ENCODE measurements around the gene MAST4. TPM values are rescaled to one million over a fixed set of nuclear protein-coding genes. Genes with fewer than 3 reads are reported as not detected.

MAST4 gene
- total and polyA plus RNA-seq, 4 donors, result 3.7 to 9.5 (median 6.5) TPM

DNA sequence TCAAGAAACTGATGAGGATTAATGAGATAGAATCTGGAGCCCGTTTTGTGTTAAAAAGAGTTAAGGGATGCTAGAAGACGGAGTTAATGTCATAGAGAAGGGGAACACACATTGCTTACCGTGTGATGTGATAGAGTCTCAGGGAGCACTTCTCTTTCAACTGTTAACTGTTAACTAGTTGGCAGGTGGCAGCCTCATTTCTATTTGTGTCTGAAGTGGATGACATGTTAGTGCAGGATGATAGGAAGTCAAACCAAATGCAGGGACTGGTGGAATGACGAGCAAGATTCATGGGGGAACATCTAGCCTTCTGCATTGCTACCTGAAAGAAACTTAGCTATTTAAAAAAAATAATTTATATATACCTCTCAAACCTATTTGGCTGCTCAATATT is 222.7 kb downstream of the MAST4 start:
- H3K9me3 ChIP-seq (ENCODE audit: control insufficient read depth in 4 of 4, low read length in 3 of 4), result no peaks in the 10 kb centered on the region
- peaks cover 2 to 18% (median 10%) of the 10 kb centered on the region in 4 donors for H3K4me1 ChIP-seq (ENCODE audit: control insufficient read depth in 4 of 4, insufficient read depth in 4 of 4, low read length in 3 of 4)
- H3K36me3 ChIP-seq (ENCODE audit: control insufficient read depth in 4 of 4, insufficient read depth in 3 of 4, low read depth in 1 of 4, low read length in 3 of 4), result no peaks in the 10 kb centered on the region
- H3K27ac ChIP-seq (ENCODE audit: low read depth in 1 of 2, low read length in 2 of 2), result peak overlapping the region in 1 of 2 donors; percentile 51
- H3K27me3 ChIP-seq (ENCODE audit: control insufficient read depth in 4 of 4, insufficient read depth in 4 of 4, low read length in 3 of 4), result no peaks in the 10 kb centered on the region
- 46% methylated on average over 4 of the region's 4 CpGs for WGBS
- DNase-seq (ENCODE audit: low spot score), result no peak
- H3K4me3 ChIP-seq (ENCODE audit: low read depth in 1 of 3, low read length in 3 of 3), result no peak overlapping the region
- no peak overlapping the region for H3K9ac ChIP-seq (ENCODE audit: low read depth in 1 of 2, low read length in 2 of 2)
- TF ChIP-seq, protein P1, sequence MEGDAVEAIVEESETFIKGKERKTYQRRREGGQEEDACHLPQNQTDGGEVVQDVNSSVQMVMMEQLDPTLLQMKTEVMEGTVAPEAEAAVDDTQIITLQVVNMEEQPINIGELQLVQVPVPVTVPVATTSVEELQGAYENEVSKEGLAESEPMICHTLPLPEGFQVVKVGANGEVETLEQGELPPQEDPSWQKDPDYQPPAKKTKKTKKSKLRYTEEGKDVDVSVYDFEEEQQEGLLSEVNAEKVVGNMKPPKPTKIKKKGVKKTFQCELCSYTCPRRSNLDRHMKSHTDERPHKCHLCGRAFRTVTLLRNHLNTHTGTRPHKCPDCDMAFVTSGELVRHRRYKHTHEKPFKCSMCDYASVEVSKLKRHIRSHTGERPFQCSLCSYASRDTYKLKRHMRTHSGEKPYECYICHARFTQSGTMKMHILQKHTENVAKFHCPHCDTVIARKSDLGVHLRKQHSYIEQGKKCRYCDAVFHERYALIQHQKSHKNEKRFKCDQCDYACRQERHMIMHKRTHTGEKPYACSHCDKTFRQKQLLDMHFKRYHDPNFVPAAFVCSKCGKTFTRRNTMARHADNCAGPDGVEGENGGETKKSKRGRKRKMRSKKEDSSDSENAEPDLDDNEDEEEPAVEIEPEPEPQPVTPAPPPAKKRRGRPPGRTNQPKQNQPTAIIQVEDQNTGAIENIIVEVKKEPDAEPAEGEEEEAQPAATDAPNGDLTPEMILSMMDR (IDR thresholded peaks at IDR 0.05; ENCODE audit: low read depth, low read length, missing input control), result no peak
- no peak for TF ChIP-seq RXRA (IDR thresholded peaks at IDR 0.05)
- no peak for TF ChIP-seq FOXA1 (IDR thresholded peaks at IDR 0.05)
- no peak for TF ChIP-seq JUND (IDR thresholded peaks at IDR 0.05)
- no peak for TF ChIP-seq YY1 (IDR thresholded peaks at IDR 0.05)
- no peak for TF ChIP-seq EGR1 (IDR thresholded peaks at IDR 0.05; ENCODE audit: low read depth in 2 of 2)

DNA sequence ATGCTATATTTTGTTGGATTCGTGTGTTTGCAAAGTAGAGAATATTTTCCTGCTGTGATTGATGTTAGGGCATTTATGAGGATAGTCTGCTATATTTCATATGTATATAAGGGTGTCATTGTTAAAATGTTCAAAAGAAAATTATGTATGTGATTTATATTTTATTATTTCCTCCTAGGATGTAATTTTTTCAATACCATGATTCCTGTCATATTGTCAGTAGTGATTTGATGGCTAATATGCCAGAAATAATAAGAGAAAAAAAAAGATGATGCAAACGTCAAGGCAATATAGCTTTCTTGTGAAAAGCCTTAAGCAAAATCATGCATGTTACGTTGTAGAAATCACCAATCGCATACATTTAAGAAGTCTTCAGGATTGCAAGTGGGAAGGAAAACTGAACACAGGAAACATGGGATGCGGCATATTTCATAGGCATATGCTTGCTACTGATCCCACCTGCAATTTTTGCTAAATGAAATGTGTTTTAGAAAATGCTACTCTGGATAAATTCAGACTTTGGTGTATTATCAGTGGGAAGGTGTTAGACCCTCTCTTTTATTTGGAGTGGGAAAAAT is 224.5 kb downstream of the MAST4 start:
- Histone ChIP-seq H3K4me1 (ENCODE audit: control insufficient read depth in 4 of 4, insufficient read depth in 4 of 4, low read length in 3 of 4) (peaks cover 2 to 18% (median 10%) of the 10 kb centered on the region in 4 donors), H3K9me3 (ENCODE audit: control insufficient read depth in 4 of 4, low read length in 3 of 4) (no peaks in the 10 kb centered on the region), H3K27me3 (ENCODE audit: control insufficient read depth in 4 of 4, insufficient read depth in 4 of 4, low read length in 3 of 4) (no peaks in the 10 kb centered on the region), H3K27ac (ENCODE audit: low read depth in 1 of 2, low read length in 2 of 2) (no peak overlapping the region), H3K4me3 (ENCODE audit: low read depth in 1 of 3, low read length in 3 of 3) (no peak overlapping the region), H3K36me3 (ENCODE audit: control insufficient read depth in 4 of 4, insufficient read depth in 3 of 4, low read depth in 1 of 4, low read length in 3 of 4) (no peaks in the 10 kb centered on the region), H3K9ac (ENCODE audit: low read depth in 1 of 2, low read length in 2 of 2) (no peak overlapping the region)
- no peak for TF ChIP-seq NR2F2 (IDR thresholded peaks at IDR 0.05)
- TF ChIP-seq HNF4A (conservative IDR thresholded peaks at IDR 0.05), result no peak
- TF ChIP-seq, protein P2, sequence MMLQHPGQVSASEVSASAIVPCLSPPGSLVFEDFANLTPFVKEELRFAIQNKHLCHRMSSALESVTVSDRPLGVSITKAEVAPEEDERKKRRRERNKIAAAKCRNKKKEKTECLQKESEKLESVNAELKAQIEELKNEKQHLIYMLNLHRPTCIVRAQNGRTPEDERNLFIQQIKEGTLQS (IDR thresholded peaks at IDR 0.05), result no peak
- TF ChIP-seq, protein P1 (IDR thresholded peaks at IDR 0.05; ENCODE audit: low read depth, low read length, missing input control), result no peak
- TF ChIP-seq SP1 (IDR thresholded peaks at IDR 0.05), result no peak
- no peak for TF ChIP-seq RXRA (IDR thresholded peaks at IDR 0.05)
- no peak for TF ChIP-seq HNF4G (IDR thresholded peaks at IDR 0.05)
- no peak for TF ChIP-seq GABPA (IDR thresholded peaks at IDR 0.05 in 1 of 2, conservative IDR thresholded peaks at IDR 0.05 in 1 of 2)
- TF ChIP-seq, protein P3, sequence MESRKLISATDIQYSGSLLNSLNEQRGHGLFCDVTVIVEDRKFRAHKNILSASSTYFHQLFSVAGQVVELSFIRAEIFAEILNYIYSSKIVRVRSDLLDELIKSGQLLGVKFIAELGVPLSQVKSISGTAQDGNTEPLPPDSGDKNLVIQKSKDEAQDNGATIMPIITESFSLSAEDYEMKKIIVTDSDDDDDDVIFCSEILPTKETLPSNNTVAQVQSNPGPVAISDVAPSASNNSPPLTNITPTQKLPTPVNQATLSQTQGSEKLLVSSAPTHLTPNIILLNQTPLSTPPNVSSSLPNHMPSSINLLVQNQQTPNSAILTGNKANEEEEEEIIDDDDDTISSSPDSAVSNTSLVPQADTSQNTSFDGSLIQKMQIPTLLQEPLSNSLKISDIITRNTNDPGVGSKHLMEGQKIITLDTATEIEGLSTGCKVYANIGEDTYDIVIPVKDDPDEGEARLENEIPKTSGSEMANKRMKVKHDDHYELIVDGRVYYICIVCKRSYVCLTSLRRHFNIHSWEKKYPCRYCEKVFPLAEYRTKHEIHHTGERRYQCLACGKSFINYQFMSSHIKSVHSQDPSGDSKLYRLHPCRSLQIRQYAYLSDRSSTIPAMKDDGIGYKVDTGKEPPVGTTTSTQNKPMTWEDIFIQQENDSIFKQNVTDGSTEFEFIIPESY (IDR thresholded peaks at IDR 0.05), result no peak
- TF ChIP-seq, protein P4, sequence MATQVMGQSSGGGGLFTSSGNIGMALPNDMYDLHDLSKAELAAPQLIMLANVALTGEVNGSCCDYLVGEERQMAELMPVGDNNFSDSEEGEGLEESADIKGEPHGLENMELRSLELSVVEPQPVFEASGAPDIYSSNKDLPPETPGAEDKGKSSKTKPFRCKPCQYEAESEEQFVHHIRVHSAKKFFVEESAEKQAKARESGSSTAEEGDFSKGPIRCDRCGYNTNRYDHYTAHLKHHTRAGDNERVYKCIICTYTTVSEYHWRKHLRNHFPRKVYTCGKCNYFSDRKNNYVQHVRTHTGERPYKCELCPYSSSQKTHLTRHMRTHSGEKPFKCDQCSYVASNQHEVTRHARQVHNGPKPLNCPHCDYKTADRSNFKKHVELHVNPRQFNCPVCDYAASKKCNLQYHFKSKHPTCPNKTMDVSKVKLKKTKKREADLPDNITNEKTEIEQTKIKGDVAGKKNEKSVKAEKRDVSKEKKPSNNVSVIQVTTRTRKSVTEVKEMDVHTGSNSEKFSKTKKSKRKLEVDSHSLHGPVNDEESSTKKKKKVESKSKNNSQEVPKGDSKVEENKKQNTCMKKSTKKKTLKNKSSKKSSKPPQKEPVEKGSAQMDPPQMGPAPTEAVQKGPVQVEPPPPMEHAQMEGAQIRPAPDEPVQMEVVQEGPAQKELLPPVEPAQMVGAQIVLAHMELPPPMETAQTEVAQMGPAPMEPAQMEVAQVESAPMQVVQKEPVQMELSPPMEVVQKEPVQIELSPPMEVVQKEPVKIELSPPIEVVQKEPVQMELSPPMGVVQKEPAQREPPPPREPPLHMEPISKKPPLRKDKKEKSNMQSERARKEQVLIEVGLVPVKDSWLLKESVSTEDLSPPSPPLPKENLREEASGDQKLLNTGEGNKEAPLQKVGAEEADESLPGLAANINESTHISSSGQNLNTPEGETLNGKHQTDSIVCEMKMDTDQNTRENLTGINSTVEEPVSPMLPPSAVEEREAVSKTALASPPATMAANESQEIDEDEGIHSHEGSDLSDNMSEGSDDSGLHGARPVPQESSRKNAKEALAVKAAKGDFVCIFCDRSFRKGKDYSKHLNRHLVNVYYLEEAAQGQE (IDR thresholded peaks at IDR 0.05), result no peak
- no peak for TF ChIP-seq TAF1 (conservative IDR thresholded peaks at IDR 0.05)
- TF ChIP-seq FOXA2 (IDR thresholded peaks at IDR 0.05), result no peak
- no peak for TF ChIP-seq JUND (IDR thresholded peaks at IDR 0.05)
- TF ChIP-seq RAD21 (IDR thresholded peaks at IDR 0.05), result no peak
- no peak for TF ChIP-seq YY1 (IDR thresholded peaks at IDR 0.05)
- TF ChIP-seq, protein P5, sequence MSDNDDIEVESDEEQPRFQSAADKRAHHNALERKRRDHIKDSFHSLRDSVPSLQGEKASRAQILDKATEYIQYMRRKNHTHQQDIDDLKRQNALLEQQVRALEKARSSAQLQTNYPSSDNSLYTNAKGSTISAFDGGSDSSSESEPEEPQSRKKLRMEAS (IDR thresholded peaks at IDR 0.05), result no peak
- TF ChIP-seq FOXA1 (IDR thresholded peaks at IDR 0.05), result no peak
- no peak for TF ChIP-seq EGR1 (IDR thresholded peaks at IDR 0.05; ENCODE audit: low read depth in 2 of 2)
- no peak for DNase-seq (ENCODE audit: low spot score)
- 96% methylated on average over 5 of the region's 5 CpGs for WGBS

All from liver (tissue), 9 donors.